ENCODE data around the gene TRIP11. TPM values are rescaled to one million over a fixed set of nuclear protein-coding genes. Genes with fewer than 3 reads are reported as not detected.

Gene TRIP11
- total RNA-seq, 1 experiment from 2014 or later = 43.4 TPM

DNA sequence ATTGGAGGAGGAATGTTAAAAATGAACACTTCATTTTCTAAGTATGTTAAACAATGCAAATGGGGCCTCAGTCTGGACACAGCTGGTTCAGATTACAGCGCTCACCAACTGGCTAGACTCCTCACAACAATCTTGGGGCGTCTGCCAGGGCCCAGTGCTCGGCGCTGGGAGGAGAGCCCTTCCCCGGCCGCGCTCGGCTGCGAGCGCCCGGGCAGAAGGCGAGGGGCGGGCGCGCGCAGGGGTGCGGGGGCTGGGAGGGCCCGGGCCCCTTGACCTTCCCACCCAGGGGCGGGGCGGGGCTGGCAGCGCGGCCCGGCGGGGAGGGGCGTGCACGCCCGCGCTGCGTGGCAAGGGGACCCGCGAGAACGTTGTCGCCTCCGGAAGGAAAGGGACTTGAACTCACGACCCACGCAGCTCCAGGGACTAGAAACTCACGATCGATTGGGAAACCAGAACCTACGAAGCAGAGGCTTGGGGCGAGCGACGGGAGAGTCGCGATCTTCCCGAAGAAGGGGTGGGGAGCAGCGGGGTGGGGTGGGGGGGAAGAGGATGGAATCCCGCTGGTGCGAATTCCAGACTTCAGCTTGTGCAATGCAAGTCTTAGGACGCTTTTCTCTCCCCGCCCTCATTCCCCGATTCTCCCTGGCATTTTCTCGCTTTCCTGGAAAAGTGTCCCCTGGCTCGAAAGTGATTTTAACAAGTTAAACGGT, 92.2 kb downstream of the TRIP11 start, which contains the start of gene FBLN5:
Gene FBLN5 (minus strand): TSS at position 220 of the 710 bp plus-strand sequence. CDS start 465 bp downstream, outside the sequence.
- no peak for TF ChIP-seq CTCF (IDR thresholded peaks at IDR 0.05; ENCODE audit: insufficient read depth in 1 of 2, low read depth in 1 of 2, low read length in 1 of 2, severe bottlenecking in 1 of 2, unreplicated experiment in 1 of 2)
- intact Hi-C loops (cut with micrococcal nuclease; ENCODE audit: unreplicated experiment) = no loop called here
- Mint-ChIP-seq H3K4me3 (ENCODE audit: unreplicated experiment) (peak within 1 kb of the TSS; percentile 84), H3K9me3 (ENCODE audit: unreplicated experiment) (no peaks in the 10 kb centered on the region), H3K27ac (ENCODE audit: unreplicated experiment) (peak within 1 kb of the TSS; percentile 50), H3K27me3 (ENCODE audit: insufficient read depth, unreplicated experiment) (no peaks in the 10 kb centered on the region), H3K36me3 (ENCODE audit: insufficient read depth, unreplicated experiment) (no peaks in the 10 kb centered on the region), H3K4me1 (ENCODE audit: low read depth, unreplicated experiment) (no peaks in the 10 kb centered on the region)
- Histone ChIP-seq H3K4me1 (peaks cover 7% of the 10 kb centered on the region; the same call in 1 of the 2 replicates), H3K9me3 (no peaks in the 10 kb centered on the region; the same call in 1 of the 2 replicates), H3K36me3 (ENCODE audit: control insufficient read depth, insufficient read depth, low read length) (no peaks in the 10 kb centered on the region), H3K27me3 (replicated peaks; ENCODE audit: control insufficient read depth, insufficient read depth, low read length) (no peaks in the 10 kb centered on the region), H3K4me3 (ENCODE audit: low read depth, low read length) (peak within 1 kb of the TSS; percentile 49)
- peak; percentile 46 to 71 for DNase-seq
- no TSS peak for BruUV-seq (replicated peaks)
- POLR2A ChIA-PET = no interaction called here
- CTCF ChIA-PET = no interaction called here

- CTCF ChIA-PET = interaction anchor here (0.6 kb wide), 2 partner anchors 35 to 365 kb away, joined by 3 to 4 read pairs; no protein-coding TSS in a partner anchor
- peak overlapping the region; percentile 84 for H3K4me3 Mint-ChIP-seq (ENCODE audit: unreplicated experiment)
- Histone ChIP-seq H3K4me1 (peaks cover 7% of the 10 kb centered on the region; the same call in 1 of the 2 replicates), H3K27me3 (replicated peaks; ENCODE audit: control insufficient read depth, insufficient read depth, low read length) (no peaks in the 10 kb centered on the region), H3K9me3 (no peaks in the 10 kb centered on the region; the same call in 1 of the 2 replicates), H3K36me3 (ENCODE audit: control insufficient read depth, insufficient read depth, low read length) (no peaks in the 10 kb centered on the region), H3K4me3 (ENCODE audit: low read depth, low read length) (peak overlapping the region; percentile 49)
- peak in 1 of 2 experiments; percentile 20 for DNase-seq
- TF ChIP-seq CTCF (IDR thresholded peaks at IDR 0.05; ENCODE audit: insufficient read depth in 1 of 2, low read depth in 1 of 2, low read length in 1 of 2, severe bottlenecking in 1 of 2, unreplicated experiment in 1 of 2) = no peak
- no peaks in the 10 kb centered on the region for H3K9me3 Mint-ChIP-seq (ENCODE audit: unreplicated experiment)
- no peaks in the 10 kb centered on the region for H3K36me3 Mint-ChIP-seq (ENCODE audit: insufficient read depth, unreplicated experiment)
- POLR2A ChIA-PET = no interaction called here
- TSS peak; percentile 50 for BruUV-seq (replicated peaks)
- intact Hi-C loops (cut with micrococcal nuclease; ENCODE audit: unreplicated experiment) = no loop called here
- no peaks in the 10 kb centered on the region for H3K27me3 Mint-ChIP-seq (ENCODE audit: insufficient read depth, unreplicated experiment)
- H3K27ac Mint-ChIP-seq (ENCODE audit: unreplicated experiment) = peak overlapping the region; percentile 32
- H3K4me1 Mint-ChIP-seq (ENCODE audit: low read depth, unreplicated experiment) = no peaks in the 10 kb centered on the region
These were observed 93.0 kb downstream of the TRIP11 start for GRCh38 chr14:91946622-91947474.
